ENCODE data around the gene CISD1. TPM values are rescaled to one million over a fixed set of nuclear protein-coding genes. Genes with fewer than 3 reads are reported as not detected.
"Not testable (repeated sequence)": the region's sequence is repeated elsewhere in the genome, so short reads cannot be mapped to it uniquely, and the experiment has no call there.

CISD1 gene
- total RNA-seq, 3 donors from 2014 or later, result 9.9 to 27.2 (median 13.2) TPM

- Histone ChIP-seq H3K4me1 (no peaks in the 10 kb centered on the region), H3K36me3 (no peaks in the 10 kb centered on the region), H3K9me3 (no peaks in the 10 kb centered on the region), H3K27ac (no peak overlapping the region), H3K27me3 (no peaks in the 10 kb centered on the region), H3K4me3 (no peak overlapping the region)
- TF ChIP-seq POLR2A (IDR thresholded peaks at IDR 0.05) (no peak), POLR2AphosphoS5 (IDR thresholded peaks at IDR 0.05) (no peak), CTCF (IDR thresholded peaks at IDR 0.05) (no peak)
- intact Hi-C loops (cut with DNase I; ENCODE audit: low total_unique reads), result no loop called here
- DNase-seq (ENCODE audit: low spot score in 2 of 2), result no peak
These were observed 31.7 kb upstream of the CISD1 start for GRCh38 chr10:58237014-58237834.

- no peak overlapping the region for H3K4me3 ChIP-seq
- DNase-seq (ENCODE audit: low spot score in 2 of 2), result no peak
These were observed 29.3 kb upstream of the CISD1 start for GRCh38 chr10:58239561-58240169.

GRCh38 chr10:58240531-58240930, 28.4 kb upstream of the CISD1 start:
- intact Hi-C loops (cut with DNase I; ENCODE audit: low total_unique reads), result no loop called here
- Histone ChIP-seq H3K4me1 (no peaks in the 10 kb centered on the region), H3K36me3 (no peaks in the 10 kb centered on the region), H3K4me3 (no peak overlapping the region), H3K9me3 (peaks cover 6 to 8% of the 10 kb centered on the region in 2 donors), H3K27me3 (no peaks in the 10 kb centered on the region), H3K27ac (no peak overlapping the region)
- DNase-seq (ENCODE audit: low spot score in 2 of 2), result no peak
- no peak for TF ChIP-seq CTCF (IDR thresholded peaks at IDR 0.05)
- no peak for TF ChIP-seq POLR2AphosphoS5 (IDR thresholded peaks at IDR 0.05)
- no peak for TF ChIP-seq POLR2A (IDR thresholded peaks at IDR 0.05)

More at GRCh38 chr10:58239561-58240169, 29.3 kb upstream of the CISD1 start:
- Histone ChIP-seq H3K36me3 (no peaks in the 10 kb centered on the region), H3K4me1 (no peaks in the 10 kb centered on the region), H3K27me3 (no peaks in the 10 kb centered on the region), H3K9me3 (peaks cover 6 to 8% of the 10 kb centered on the region in 2 donors), H3K27ac (no peak overlapping the region)
- intact Hi-C loops (cut with DNase I; ENCODE audit: low total_unique reads), result no loop called here
- TF ChIP-seq POLR2A (IDR thresholded peaks at IDR 0.05) (no peak), POLR2AphosphoS5 (IDR thresholded peaks at IDR 0.05) (no peak), CTCF (IDR thresholded peaks at IDR 0.05) (no peak)

GRCh38 chr10:58241346-58241745, 27.6 kb upstream of the CISD1 start:
- intact Hi-C loops (cut with DNase I; ENCODE audit: low total_unique reads), result no loop called here
- no peaks in the 10 kb centered on the region for H3K36me3 ChIP-seq
- DNase-seq (ENCODE audit: low spot score in 2 of 2), result no peak
- no peak for TF ChIP-seq POLR2AphosphoS5 (IDR thresholded peaks at IDR 0.05)
- TF ChIP-seq CTCF (IDR thresholded peaks at IDR 0.05), result no peak
- TF ChIP-seq POLR2A (IDR thresholded peaks at IDR 0.05), result no peak
- H3K27me3 ChIP-seq, result no peaks in the 10 kb centered on the region
- no peak overlapping the region for H3K4me3 ChIP-seq
- peaks cover 6 to 8% of the 10 kb centered on the region in 2 donors for H3K9me3 ChIP-seq
- no peak overlapping the region for H3K27ac ChIP-seq
- H3K4me1 ChIP-seq, result no peaks in the 10 kb centered on the region

GRCh38 chr10:58243269-58243668, 25.7 kb upstream of the CISD1 start:
- Histone ChIP-seq H3K4me3 (no peak overlapping the region), H3K36me3 (no peaks in the 10 kb centered on the region), H3K27me3 (no peaks in the 10 kb centered on the region), H3K27ac (no peak overlapping the region), H3K9me3 (peaks cover 6 to 8% of the 10 kb centered on the region in 2 donors), H3K4me1 (no peaks in the 10 kb centered on the region)
- intact Hi-C loops (cut with DNase I; ENCODE audit: low total_unique reads), result no loop called here
- no peak for DNase-seq (ENCODE audit: low spot score in 2 of 2)
- TF ChIP-seq CTCF (IDR thresholded peaks at IDR 0.05), result no peak
- TF ChIP-seq POLR2A (IDR thresholded peaks at IDR 0.05), result no peak
- no peak for TF ChIP-seq POLR2AphosphoS5 (IDR thresholded peaks at IDR 0.05)

GRCh38 chr10:58243801-58244200, 25.2 kb upstream of the CISD1 start:
- intact Hi-C loops (cut with DNase I; ENCODE audit: low total_unique reads); DNase-seq (ENCODE audit: low spot score in 2 of 2); H3K36me3 ChIP-seq; H3K4me1 ChIP-seq; H3K27me3 ChIP-seq; H3K27ac ChIP-seq; H3K9me3 ChIP-seq; H3K4me3 ChIP-seq: not testable (repeated sequence)

- intact Hi-C loops (cut with DNase I; ENCODE audit: low total_unique reads); H3K36me3 ChIP-seq; DNase-seq (ENCODE audit: low spot score in 2 of 2); H3K4me1 ChIP-seq; H3K4me3 ChIP-seq; H3K27me3 ChIP-seq; H3K27ac ChIP-seq; H3K9me3 ChIP-seq: not testable (repeated sequence)
These were observed 24.7 kb upstream of the CISD1 start for GRCh38 chr10:58244242-58244641.

- DNase-seq (ENCODE audit: low spot score in 2 of 2); intact Hi-C loops (cut with DNase I; ENCODE audit: low total_unique reads); H3K36me3 ChIP-seq: not testable (repeated sequence)
These were observed 24.3 kb upstream of the CISD1 start for GRCh38 chr10:58244666-58245065.

More at GRCh38 chr10:58244666-58245065, 24.3 kb upstream of the CISD1 start:
- not testable (repeated sequence) for H3K27ac ChIP-seq, H3K4me3 ChIP-seq, H3K4me1 ChIP-seq, H3K9me3 ChIP-seq, H3K27me3 ChIP-seq

Data from breast epithelium (tissue), 4 donors.